Activated CD4-positive, alpha-beta T cell treated with anti-CD3 and anti-CD28 coated beads, Interleukin-2, amount 50 U/mL, for 48 hours (primary cell): ENCODE data around the gene RIOK3.
"Not testable (repeated sequence)": the region's sequence is repeated elsewhere in the genome, so short reads cannot be mapped to it uniquely, and the experiment has no call there.

Source experiments
- DNase-seq, 2 experiments: peaks; one replicate each; pipeline ENCODE4 v3.0.0-alpha.2; 2020

RIOK3 gene

DNA sequence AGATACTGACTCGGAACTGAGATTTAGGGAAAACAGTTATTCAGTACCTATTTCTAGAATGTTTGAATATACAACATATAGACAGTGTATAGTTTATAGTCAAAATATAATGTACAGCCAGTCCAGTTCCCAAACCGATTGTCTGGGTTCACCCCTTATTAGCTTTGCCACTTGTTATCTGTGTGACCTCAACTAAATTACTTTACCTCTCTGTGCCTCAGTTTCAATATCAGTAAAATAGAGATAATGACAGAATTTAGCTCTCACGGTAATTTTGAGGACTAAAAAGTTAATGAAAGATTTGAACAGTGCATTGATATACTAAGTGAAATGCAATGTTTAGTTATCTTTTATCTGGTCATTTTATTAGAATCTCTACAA lies 750 bp upstream of the RIOK3 start:
- DNase-seq: no peak

DNA sequence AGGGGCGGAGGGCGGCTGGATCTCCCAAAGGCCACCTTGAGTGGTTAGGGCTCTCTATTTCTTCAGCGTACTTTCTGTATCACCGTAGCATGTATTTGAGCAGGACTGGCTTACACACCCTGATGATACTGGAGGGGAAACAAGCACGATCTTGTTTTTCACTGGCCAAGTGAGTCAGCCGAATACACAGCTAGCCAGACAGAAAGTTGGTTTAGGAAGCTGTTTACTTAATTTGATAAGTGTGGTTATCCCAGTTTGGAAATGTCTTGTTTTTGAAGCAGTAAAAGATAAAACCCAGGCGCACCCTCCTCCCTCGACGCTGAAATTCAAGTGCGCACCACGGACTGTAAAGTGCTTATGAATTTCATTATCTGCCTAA lies 582 bp downstream of the RIOK3 start:
- no peak for DNase-seq

DNA sequence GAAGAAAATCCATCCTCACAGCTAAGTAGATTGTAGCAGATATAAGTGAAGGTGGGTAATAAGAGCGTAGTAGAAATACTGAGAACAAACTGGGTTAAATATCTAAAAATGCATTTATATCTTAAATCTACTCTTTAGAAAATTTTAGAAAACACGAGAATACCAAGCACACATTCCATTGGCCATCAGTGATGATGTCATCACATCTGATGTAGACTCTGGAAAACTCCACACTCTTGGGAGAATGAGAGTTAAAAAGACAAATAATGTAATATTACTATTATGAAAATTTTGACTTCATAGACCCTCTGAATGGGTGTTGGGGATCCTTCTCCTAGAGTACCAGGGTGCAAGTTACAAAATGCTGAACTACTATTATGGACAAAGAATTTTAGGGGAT lies 3.7 kb downstream of the RIOK3 start:
- no peak for DNase-seq

DNA sequence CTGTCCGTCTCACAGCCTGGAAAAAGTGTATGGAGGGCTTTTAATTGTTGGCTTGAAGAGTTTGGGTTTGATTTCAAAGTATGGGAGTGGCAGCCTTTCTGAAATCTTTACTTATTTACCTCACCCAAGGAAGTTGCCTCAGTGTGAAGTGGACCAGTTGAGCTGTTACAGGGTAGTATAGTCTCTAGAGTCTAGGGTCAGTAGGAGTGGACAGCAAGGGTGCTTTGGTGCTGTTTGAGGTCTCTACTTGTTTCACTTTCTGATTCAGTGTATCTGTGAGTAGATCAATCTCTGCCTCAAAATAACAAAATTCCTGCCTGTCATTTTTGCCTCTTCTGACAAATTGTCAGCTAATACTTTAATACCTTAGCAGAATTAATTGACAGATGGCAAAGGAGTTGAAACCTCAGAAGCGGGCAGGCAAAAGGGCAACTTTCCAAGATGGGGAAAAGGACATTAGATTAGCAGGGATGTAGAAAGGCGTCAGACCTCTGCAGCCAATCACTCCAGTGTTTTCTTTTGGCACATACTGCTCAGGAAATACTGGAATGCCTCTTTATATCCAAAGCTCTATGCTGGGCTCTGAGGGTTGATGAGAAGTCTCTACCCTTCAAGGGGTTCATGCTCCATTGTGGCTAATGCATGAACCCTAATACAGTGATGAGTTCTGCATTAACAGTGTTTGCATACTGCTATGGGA lies 5.9 kb downstream of the RIOK3 start:
- DNase-seq: no peak

GRCh38 chr18:23459530-23459921 lies 6.4 kb downstream of the RIOK3 start:
- no peak for DNase-seq

DNA sequence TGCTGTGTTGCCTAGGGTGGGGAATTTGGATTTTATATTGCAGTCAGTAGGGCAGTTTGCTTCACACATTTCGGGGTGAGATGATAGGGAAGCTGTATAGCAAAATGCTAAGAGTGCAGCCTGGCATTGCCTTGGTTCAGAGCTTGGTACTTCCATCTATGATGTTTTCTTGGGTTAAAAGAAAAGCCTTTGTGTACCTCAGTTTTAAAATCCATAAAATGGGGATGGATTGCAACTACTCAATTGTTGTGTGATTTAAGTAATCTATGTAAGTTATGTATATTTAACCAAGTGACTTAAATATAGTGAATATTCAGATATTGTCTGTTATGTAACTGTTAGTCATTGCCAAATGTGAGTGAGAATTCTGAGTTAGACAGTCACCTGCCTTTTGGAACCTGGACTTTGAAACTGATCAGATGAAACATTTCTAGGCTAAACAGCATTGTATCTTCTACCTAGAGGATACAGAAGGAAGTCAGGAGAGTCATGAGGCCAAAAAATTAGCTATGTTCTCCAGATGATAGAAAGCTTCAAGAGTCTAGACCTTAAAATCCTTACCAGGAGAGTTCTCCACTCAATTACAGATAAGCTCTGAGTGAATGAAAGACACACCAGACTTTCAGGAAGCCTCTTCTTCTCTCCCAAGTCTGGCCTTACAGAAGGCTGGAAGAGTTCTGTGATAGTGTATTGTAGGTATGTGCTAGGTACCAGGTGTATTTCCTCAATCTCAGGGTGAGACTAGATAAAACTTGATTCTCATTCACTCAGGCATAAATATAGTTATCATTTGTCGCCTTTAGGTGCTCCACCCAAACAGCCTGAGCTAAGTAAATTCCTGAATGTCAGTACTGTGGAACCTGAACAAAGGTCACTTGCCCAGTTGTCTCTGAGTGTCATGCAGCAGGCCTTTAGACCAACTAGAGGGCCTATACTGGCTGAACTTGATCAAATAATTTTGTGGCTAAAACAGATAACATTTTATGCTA lies 7.5 kb downstream of the RIOK3 start:
- no peak for DNase-seq

GRCh38 chr18:23462876-23463275 lies 9.8 kb downstream of the RIOK3 start:
- DNase-seq: no peak

- no peak for DNase-seq
Observed at GRCh38 chr18:23468753-23469459, 15.8 kb downstream of the RIOK3 start.

DNA sequence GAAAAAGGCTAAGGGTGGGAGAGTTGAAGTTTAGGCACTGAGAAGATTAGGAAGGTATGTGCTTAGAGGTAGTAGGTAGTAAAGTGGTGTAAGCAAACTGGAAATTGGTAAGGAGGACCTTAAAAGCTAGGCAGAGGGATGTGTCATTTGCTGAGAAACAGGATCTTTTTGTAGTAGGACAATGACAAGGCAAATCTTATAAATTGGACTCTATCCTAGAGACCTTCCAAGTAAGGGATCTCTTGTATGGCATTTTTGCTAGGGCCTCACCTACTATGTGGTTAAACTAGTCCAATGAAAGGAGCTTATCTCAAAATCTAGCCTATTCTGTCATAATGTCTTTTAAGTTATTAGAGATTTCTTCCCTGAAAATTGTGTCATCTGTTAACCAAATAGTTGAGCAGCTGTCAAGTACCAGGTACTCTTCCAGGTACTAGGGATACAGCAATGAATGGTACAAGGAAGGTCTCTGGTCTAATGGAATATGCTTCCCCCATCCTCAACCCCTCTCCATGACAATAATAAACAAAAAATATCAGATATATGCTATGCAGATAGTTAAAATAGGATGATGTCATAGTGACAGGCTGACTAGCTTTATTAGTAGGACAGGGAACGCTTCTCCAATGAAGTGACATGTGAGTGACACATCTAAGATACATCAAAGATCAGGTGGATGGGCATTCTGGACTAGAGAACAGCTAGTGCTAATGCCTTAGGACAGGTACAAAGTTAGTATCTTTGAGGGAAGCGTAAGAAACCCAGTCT lies 17.7 kb downstream of the RIOK3 start:
- no peak for DNase-seq

DNA sequence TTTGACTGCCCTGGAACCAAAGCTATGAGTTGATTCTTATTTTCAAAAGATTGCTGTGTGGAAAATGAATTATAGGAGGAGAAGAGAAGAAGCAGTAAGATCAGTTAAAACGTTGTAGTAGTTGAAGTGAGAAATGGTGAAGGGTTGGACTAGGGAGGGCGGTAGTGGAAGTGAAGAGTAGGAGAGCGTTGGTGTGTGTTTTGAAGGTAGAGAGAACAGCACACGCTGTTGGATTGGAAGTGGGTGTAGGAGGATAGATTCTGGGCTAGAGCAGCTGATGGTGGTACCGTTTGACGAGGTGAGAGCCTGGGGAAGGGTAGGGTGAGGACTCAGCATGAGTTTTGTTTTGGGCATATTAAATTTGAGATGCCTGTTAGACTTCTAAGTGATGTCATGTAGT lies 18.4 kb downstream of the RIOK3 start:
- DNase-seq: no peak

DNA sequence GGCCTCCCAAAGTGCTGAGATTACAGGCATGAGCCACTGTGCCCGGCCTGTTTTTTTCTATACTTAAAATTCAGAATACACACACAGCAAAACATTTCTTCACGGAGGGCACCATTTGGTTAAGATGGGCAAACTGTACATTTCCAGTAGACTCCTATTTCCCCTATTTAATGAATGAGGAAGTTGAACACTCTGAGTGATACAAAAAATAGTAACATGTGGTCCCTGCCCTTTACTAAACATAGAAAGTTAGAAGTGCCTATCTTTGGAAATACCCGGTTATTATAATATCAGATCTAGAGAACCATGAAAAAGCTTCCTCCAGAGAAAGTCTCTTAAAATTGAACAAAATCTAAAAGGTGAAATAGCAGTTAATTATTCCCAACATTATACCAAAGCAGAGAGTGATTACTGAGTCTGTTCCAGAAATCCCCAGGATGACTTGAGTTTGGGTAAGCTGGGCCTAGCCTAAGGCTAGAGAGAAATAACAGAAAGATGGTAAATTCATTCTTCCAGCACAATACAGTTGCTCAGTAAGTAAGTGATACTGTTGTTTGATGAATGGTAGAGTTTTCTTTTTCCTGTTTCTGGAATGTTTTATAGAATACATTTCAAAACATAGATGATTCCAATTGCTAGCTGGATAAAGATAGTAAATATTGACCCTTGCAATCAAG lies 26.9 kb downstream of the RIOK3 start:
- DNase-seq: no peak

- no peak for DNase-seq
Observed at GRCh38 chr18:23484561-23485182, 31.6 kb downstream of the RIOK3 start.

DNA sequence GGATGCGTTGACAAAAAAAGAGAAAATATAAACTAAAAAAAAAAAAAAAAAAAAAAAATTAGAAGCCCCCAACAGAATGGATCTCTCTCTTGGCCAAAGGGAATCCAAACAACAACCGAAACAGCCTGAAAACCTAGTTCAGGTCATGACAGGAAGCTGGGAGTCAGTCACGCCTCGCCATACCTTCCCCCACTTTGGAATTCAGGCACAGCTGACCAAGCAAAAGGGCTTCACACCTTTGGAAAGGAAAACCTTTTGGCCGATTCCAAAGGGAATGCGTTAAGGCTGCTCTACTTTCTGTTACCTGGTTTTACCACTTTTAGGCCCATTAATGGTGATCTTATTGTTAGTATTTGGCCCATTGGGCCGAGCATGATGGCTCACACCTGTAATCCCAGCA lies 32.3 kb downstream of the RIOK3 start:
- no peak for DNase-seq

- peak; percentile 34 to 45 for DNase-seq
Observed at GRCh38 chr18:23487738-23488570, 34.9 kb downstream of the RIOK3 start.

DNA sequence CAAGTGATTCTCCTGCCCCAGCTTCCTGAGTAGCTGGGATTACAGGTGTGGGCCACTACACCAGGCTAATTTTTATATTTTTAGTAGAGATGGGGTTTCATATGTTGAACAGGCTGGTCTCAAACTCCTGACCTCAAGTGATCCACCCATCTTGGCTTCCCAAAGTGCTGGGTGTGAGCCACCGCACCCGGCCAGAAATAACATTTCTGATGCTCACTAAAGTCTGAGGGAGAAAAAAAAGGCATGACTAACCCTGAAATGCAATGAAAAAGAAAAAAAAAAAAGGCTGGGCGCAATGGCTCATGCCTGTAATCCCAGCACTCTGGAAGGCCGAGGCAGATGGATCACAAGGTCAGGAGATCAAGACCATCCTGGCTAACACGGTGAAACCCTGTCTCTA lies 36.5 kb downstream of the RIOK3 start:
- DNase-seq: not testable (repeated sequence)

DNA sequence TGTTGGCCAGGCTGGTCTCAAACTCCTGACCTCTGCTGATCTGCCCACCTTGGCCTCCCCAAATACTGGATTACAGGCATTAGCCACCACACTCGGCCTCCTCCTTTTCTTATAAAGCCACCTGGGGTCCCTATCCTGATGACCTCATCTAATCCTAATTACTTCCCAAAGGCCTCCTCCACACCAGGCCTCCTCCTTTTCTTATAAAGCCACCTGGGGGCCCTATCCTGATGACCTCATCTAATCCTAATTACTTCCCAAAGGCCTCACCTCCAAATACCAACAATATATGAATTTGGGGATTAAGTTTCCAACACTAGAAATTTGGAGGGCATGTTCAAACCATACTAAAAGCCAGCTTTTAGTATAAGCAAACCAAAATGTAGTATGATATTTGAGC lies 40.6 kb downstream of the RIOK3 start:
- DNase-seq: no peak

DNA sequence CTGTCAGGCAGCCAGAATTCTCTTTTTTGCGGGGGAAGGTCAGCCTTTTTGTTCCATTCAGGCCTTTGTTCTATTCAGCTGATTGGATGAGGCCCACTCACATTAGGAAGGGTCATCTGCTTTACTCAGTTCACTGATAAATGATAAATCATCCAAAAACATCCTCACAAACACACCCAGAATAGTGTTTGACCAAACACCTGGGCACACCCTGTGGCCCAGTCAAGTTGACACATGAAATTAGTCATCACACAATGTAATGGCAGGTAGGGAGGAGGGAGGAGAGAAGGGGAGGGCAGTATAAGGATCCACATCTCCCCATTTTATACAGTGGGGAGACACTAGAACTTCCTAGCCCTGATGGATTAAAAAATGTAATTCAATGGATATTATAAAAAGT lies 41.9 kb downstream of the RIOK3 start:
- no peak for DNase-seq

DNA sequence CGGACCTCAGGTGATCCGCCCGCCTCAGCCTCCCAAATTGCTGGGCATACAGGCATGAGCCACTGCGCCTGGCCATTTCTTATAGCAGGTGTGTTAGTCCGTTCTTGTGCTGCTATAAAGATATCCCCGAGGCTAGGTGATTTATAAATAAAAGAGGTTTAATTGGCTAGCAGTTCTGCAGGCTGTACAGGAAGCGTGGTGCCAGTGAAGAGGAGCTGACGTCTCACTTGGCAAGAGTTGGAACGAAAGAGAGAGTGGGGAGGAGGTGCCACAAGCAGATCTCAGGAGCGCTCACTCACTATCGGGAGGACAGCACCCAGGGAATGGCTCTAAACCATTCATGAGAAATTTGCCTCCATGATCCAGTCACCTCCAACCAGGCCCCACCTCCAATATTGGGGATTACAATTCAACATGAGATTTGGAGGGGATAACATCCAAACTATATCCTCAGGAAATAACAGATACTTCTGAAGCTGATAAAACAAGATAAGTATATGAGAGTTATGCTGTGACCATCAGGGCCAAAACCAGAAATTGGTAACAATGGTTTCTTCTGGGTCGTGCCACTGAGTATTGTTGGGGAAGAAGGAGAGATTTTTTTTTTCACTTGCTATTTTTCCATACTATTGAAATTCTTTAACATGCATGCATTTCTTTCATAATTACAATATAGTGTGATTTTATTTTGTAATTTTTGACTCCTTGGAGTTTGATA lies 42.8 kb downstream of the RIOK3 start:
- no peak for DNase-seq

- DNase-seq: no peak
Observed at GRCh38 chr18:23498117-23498516, 45.0 kb downstream of the RIOK3 start.

DNA sequence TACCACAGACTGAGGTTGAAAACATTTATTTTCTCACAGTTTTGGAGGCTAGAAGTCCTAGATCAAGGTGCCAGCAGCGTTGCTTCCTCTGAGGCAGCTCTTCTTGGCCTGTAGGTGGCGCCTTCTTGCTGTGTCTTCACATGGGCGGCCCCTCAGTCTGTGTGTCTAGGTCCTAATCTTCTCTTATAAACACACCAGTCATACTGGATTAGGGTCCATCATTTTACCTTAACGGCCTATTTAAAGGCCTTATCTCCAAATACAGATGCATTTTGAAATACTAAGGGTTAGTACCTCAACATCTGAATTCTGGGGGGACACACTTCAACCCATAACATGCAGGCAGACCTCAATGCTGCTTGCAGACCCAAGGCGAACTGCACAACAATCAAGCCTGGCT lies 45.8 kb downstream of the RIOK3 start:
- DNase-seq: peak; percentile 59 to 69
